NCI-H510A (cell line): ENCODE measurements around the gene IL22.

Experiments used
- DNase-seq: peaks from one replicate; lab custom pipeline; 2025; lab: John Stamatoyannopoulos, UW

IL22 gene, protein sequence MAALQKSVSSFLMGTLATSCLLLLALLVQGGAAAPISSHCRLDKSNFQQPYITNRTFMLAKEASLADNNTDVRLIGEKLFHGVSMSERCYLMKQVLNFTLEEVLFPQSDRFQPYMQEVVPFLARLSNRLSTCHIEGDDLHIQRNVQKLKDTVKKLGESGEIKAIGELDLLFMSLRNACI

GRCh38 chr12:68253504-68253903 is at the start of gene IL22:
Gene IL22 (minus strand): TSS chr12:68253604. CDS start chr12:68253448, 156 bp downstream.
- DNase-seq = no peak

GRCh38 chr12:68297929-68298328 is 44.5 kb upstream of the IL22 start:
- DNase-seq = no peak

- no peak for DNase-seq
These were observed 40.8 kb upstream of the IL22 start for GRCh38 chr12:68294251-68294650.

DNA sequence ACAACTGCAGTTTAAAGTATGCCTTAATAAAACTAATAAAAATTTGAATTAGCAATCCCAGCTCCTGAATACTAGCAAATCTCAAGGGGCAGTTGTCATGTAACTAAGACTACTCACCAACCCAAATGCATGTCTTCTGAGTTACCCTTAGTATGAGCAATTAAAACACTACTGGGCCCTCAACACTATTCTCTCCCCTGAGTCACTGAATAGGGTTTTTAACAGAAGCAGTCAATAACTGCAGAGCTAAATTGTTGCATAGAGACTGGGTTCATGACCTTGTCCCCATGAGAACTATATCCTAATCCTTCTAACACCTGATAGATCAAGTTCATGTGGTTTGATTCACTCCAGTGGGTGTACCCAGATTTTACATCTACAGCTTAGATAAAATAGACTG is 39.9 kb upstream of the IL22 start:
- DNase-seq = no peak

DNA sequence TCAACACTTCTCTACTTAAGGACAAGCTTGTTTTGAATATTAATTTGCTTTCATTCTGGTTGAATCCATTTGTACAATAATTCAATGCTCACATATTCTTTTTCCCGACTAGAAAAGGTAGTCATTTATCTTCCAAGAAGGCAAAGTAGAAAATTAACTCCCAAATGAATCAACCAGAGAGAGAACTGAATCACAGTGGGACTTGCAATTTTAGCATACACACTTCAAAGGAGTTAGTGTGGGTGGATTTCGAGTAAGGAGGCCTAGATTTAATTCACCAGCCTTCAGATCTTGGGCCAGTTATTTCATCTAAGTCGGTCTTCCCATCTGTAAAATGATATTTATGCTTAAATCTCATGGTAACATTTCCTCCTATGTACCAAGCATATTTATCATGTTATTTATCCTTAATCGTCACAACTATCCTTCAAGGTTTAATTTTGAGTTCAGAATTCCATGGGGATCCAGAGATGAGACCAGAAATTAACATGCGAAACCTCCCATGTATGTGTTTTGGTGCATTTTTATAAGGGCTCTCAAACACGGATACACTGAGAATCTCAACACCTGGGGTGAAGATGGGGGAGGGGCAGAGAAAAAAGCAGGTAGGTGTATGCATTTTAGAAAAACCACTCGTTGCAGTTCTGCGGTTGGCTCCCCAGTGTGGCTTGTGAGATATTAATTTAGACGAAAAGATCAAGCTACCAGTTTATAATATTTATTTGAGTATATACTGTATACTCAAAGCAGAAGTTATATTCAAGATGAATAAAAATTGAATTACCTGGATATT is 38.9 kb upstream of the IL22 start:
- DNase-seq = no peak

- DNase-seq = no peak
These were observed 38.1 kb upstream of the IL22 start for GRCh38 chr12:68291396-68292036.

DNA sequence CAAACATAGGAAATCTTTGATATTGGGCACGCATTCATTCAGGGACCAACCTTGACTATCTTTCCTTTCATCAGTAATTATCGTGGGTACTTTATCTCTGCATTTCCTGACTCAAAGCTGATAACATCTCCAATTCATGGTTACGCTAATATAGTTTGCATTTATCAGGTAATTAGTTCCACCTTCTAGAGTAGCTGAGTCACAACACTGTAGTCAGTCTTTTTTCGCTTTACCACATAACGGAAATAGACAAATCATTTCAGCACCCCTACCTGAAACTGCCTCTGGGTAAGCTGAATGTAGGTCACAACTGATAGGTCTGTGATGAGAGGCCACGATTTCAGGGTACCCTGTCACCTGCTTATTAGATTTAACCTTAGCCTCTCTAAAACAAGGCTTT is 36.7 kb upstream of the IL22 start:
- DNase-seq = no peak

DNA sequence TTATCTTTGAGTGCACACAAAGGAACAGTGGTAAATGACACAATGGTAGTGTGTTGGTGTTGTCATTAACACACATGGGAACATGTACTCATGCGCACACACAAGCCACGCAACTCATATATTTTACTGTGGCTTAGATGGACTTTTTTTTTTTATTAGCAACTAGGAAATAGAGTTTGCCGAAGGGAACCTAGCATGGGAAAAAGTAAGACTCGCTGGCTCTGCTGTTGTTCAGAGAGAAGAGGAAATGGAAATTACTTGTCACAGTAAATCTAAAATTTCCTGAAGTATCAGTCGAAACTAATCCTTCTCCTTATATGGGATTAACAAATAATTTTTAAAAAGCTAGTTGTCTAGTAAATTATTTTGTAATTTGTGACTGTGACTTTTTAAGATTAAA is 33.7 kb upstream of the IL22 start:
- DNase-seq = no peak

DNA sequence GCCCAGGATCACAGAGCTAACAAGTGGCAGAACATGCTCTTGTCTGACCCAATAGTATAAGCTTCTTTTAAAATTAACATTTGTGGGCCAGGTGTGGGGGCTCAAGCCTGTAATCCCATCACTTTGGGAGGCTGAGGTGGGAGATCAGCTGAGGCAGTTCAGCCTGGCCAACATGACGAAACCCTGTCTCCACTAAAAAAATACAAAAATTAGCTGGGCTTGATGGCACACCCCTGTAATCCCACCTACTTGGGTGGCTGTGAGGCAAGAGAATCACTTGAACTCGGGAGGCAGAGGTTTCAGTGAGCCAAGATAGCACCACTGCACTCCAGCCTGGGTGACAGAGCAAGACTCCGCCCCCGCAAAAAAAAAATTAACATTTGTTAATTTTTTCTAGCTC is 33.0 kb upstream of the IL22 start:
- DNase-seq = no peak

- no peak for DNase-seq
These were observed 32.1 kb upstream of the IL22 start for GRCh38 chr12:68285541-68285940.

DNA sequence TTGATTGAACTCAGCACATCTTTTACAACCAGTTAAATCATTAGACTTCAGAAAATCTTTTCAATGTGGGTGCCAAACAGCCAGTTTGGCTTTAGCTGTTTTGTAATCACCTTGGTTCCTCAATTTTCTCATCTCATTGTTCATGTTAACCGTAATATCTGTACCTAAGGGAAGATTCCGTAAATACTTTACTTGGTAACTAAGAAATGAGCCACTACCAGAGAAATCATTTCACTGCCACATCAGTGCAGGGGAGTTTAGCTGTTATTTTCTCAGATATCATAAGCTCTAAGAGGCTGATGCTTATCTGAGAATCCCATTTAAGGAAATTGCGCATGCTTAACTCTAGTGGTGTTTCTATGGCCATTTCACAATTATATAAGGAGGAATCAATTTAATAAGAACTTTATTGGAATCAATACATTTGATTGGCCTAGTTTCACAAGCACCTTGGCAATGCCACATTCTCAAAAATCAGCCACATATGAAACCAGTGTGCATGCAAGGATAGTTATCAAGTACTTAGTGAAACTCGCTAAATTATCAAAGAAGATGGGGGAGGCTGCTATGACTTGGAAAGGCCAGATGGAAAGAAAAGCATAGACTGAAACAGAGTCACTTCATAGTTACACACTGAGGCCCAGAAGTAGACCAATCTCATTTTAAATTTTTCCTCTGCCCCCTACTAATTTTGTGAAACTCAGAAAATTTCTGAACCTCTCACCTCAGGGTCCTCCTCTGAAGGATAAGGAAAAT is 28.1 kb upstream of the IL22 start:
- DNase-seq = no peak

- DNase-seq = no peak
These were observed 26.8 kb upstream of the IL22 start for GRCh38 chr12:68280240-68280639.

GRCh38 chr12:68279227-68280054 is 26.0 kb upstream of the IL22 start:
- no peak for DNase-seq

GRCh38 chr12:68276402-68276930 is 23.1 kb upstream of the IL22 start:
- DNase-seq = no peak

GRCh38 chr12:68272732-68273131 is 19.3 kb upstream of the IL22 start:
- DNase-seq = no peak

- DNase-seq = no peak
These were observed 17.9 kb upstream of the IL22 start for GRCh38 chr12:68271346-68271745.

GRCh38 chr12:68270358-68270757 is 17.0 kb upstream of the IL22 start:
- DNase-seq = no peak

GRCh38 chr12:68269779-68270178 is 16.4 kb upstream of the IL22 start:
- DNase-seq = no peak

GRCh38 chr12:68268967-68269366 is 15.6 kb upstream of the IL22 start:
- DNase-seq = no peak

GRCh38 chr12:68267892-68268396 is 14.5 kb upstream of the IL22 start:
- no peak for DNase-seq

- no peak for DNase-seq
These were observed 11.5 kb upstream of the IL22 start for GRCh38 chr12:68264857-68265256.
